SK-N-MC (cell line): ENCODE results near the gene APPL1.

Experiments
- FOXP2 ChIP-seq: optimal IDR thresholded peaks from 2 replicates; pipeline ENCODE3; 2011; ENCODE audit warnings: mild to moderate bottlenecking, moderate library complexity; ENCODE audit not compliant: insufficient read depth; ENCODE audit errors: extremely low read length, control extremely low read depth
- POLR2AphosphoS5 ChIP-seq: IDR thresholded peaks from 2 replicates; pipeline ENCODE4 v1.6.1; 2012; ENCODE audit warnings: mild to moderate bottlenecking, low read depth, low read length, borderline replicate concordance

GRCh38 chr3:57199895-57200297 is 27.6 kb upstream of the APPL1 start, which contains the start of gene HESX1:
- no peak for TF ChIP-seq FOXP2
- no peak for TF ChIP-seq POLR2AphosphoS5
